ENCODE data around the gene TAX1BP3.

TAX1BP3 gene

GRCh38 chr17:3693141-3693540 is 24.8 kb upstream of the TAX1BP3 start:
- no peaks in the 10 kb centered on the region for H4K20me1 ChIP-seq (ENCODE audit: insufficient read depth, low read length)
- H3K36me3 ChIP-seq (replicated peaks; ENCODE audit: insufficient read depth, low read length), result no peaks in the 10 kb centered on the region
- H3K9me3 ChIP-seq (replicated peaks; ENCODE audit: insufficient read depth, low read length), result no peaks in the 10 kb centered on the region
- H3K27me3 ChIP-seq (replicated peaks; ENCODE audit: insufficient read depth, low read length), result no peaks in the 10 kb centered on the region
- TF ChIP-seq EZH2 (optimal IDR thresholded peaks at IDR 0.05; ENCODE audit: low read depth, low read length) (no peak), EZH2phosphoT487 (IDR thresholded peaks at IDR 0.05; ENCODE audit: low read length) (no peak)
- TF ChIP-seq, protein P1, sequence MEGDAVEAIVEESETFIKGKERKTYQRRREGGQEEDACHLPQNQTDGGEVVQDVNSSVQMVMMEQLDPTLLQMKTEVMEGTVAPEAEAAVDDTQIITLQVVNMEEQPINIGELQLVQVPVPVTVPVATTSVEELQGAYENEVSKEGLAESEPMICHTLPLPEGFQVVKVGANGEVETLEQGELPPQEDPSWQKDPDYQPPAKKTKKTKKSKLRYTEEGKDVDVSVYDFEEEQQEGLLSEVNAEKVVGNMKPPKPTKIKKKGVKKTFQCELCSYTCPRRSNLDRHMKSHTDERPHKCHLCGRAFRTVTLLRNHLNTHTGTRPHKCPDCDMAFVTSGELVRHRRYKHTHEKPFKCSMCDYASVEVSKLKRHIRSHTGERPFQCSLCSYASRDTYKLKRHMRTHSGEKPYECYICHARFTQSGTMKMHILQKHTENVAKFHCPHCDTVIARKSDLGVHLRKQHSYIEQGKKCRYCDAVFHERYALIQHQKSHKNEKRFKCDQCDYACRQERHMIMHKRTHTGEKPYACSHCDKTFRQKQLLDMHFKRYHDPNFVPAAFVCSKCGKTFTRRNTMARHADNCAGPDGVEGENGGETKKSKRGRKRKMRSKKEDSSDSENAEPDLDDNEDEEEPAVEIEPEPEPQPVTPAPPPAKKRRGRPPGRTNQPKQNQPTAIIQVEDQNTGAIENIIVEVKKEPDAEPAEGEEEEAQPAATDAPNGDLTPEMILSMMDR (IDR thresholded peaks at IDR 0.05; ENCODE audit: low read length), result no peak
- peaks cover 49% of the 10 kb centered on the region for H3K79me2 ChIP-seq (ENCODE audit: low read length)
- DNase-seq, result no peak
- H3K9ac ChIP-seq (ENCODE audit: low read length), result no peak overlapping the region
- H3K9me2 ChIP-seq (replicated peaks; ENCODE audit: insufficient read depth, low read length), result no peaks in the 10 kb centered on the region
- no peak overlapping the region for H3K4me2 ChIP-seq (ENCODE audit: low read depth, low read length)
- 0 out of 2 replicates have a peak, but pooled peaks cover 3% of the 10 kb centered on the region for H3K4me1 ChIP-seq (ENCODE audit: low read length)
- no peaks in the 10 kb centered on the region for H3F3A ChIP-seq (ENCODE audit: insufficient read depth, low read length)
- no peak overlapping the region for H2AFZ ChIP-seq (ENCODE audit: low read length)
- H3K4me3 ChIP-seq (ENCODE audit: low read length), result no peak overlapping the region
- H3K27ac ChIP-seq (ENCODE audit: low read length), result no peak overlapping the region

DNA sequence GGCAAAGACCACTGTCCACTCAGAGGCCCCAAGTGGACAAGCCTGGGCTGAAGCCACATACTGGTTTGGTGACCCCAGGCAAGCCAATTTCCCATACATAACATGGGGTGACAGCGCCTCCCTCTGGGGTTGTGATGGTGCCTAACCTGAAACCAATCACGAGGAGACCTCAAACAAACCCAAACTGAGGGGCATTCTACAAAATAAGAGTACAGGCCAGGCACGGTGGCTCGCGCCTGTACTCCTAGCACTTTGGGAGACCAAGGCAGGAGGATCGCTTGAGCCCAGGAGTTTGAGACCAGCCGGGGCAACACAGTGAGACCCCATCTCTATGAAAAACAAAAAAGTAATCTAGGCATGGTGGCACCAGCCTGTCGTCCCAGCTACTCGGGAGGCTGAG is 24.0 kb upstream of the TAX1BP3 start:
- Histone ChIP-seq H4K20me1 (ENCODE audit: insufficient read depth, low read length) (no peaks in the 10 kb centered on the region), H3K9me3 (replicated peaks; ENCODE audit: insufficient read depth, low read length) (no peaks in the 10 kb centered on the region), H3K4me1 (ENCODE audit: low read length) (0 out of 2 replicates have a peak, but pooled peaks cover 3% of the 10 kb centered on the region), H3K4me2 (ENCODE audit: low read depth, low read length) (no peak overlapping the region), H3K9ac (ENCODE audit: low read length) (no peak overlapping the region), H3K27ac (ENCODE audit: low read length) (no peak overlapping the region), H3K36me3 (replicated peaks; ENCODE audit: insufficient read depth, low read length) (no peaks in the 10 kb centered on the region), H3K4me3 (ENCODE audit: low read length) (no peak overlapping the region), H3K27me3 (replicated peaks; ENCODE audit: insufficient read depth, low read length) (no peaks in the 10 kb centered on the region), H3K79me2 (ENCODE audit: low read length) (peaks cover 49% of the 10 kb centered on the region), H3K9me2 (replicated peaks; ENCODE audit: insufficient read depth, low read length) (no peaks in the 10 kb centered on the region), H2AFZ (ENCODE audit: low read length) (no peak overlapping the region), H3F3A (ENCODE audit: insufficient read depth, low read length) (no peaks in the 10 kb centered on the region)
- TF ChIP-seq EZH2phosphoT487 (IDR thresholded peaks at IDR 0.05; ENCODE audit: low read length), result no peak
- TF ChIP-seq, protein P1 (IDR thresholded peaks at IDR 0.05; ENCODE audit: low read length), result 0 out of 2 replicates have a peak, but pooled peaks have one; percentile 9
- DNase-seq, result no peak

- Histone ChIP-seq H3K9me2 (replicated peaks; ENCODE audit: insufficient read depth, low read length) (no peaks in the 10 kb centered on the region), H3K4me2 (ENCODE audit: low read depth, low read length) (no peak overlapping the region), H3K27ac (ENCODE audit: low read length) (no peak overlapping the region), H3K9me3 (replicated peaks; ENCODE audit: insufficient read depth, low read length) (no peaks in the 10 kb centered on the region), H3K79me2 (ENCODE audit: low read length) (peaks cover 49% of the 10 kb centered on the region), H4K20me1 (ENCODE audit: insufficient read depth, low read length) (no peaks in the 10 kb centered on the region), H3K36me3 (replicated peaks; ENCODE audit: insufficient read depth, low read length) (no peaks in the 10 kb centered on the region), H3F3A (ENCODE audit: insufficient read depth, low read length) (no peaks in the 10 kb centered on the region), H3K4me3 (ENCODE audit: low read length) (no peak overlapping the region), H3K4me1 (ENCODE audit: low read length) (0 out of 2 replicates have a peak, but pooled peaks cover 3% of the 10 kb centered on the region), H3K27me3 (replicated peaks; ENCODE audit: insufficient read depth, low read length) (no peaks in the 10 kb centered on the region), H2AFZ (ENCODE audit: low read length) (no peak overlapping the region), H3K9ac (ENCODE audit: low read length) (no peak overlapping the region)
- TF ChIP-seq EZH2 (optimal IDR thresholded peaks at IDR 0.05; ENCODE audit: low read depth, low read length) (no peak), EZH2phosphoT487 (IDR thresholded peaks at IDR 0.05; ENCODE audit: low read length) (no peak)
- TF ChIP-seq, protein P1 (IDR thresholded peaks at IDR 0.05; ENCODE audit: low read length), result no peak
- no peak for DNase-seq
These were observed 23.3 kb upstream of the TAX1BP3 start for GRCh38 chr17:3691617-3692067.
